ENCODE measurements around the gene PI3. TPM values are rescaled to one million over a fixed set of nuclear protein-coding genes. Genes with fewer than 3 reads are reported as not detected.

The PI3 gene
- total RNA-seq, 4 donors from 2014 or later: not detected

GRCh38 chr20:45193331-45193730 lies 18.6 kb downstream of the PI3 start:
- Histone ChIP-seq H3K27ac (no peak overlapping the region), H3K9me3 (peaks cover 0 to 3% (median 0%) of the 10 kb centered on the region in 4 donors), H3K27me3 (no peaks in the 10 kb centered on the region), H3K36me3 (no peaks in the 10 kb centered on the region), H3K4me1 (no peaks in the 10 kb centered on the region), H3K4me3 (no peak overlapping the region)
- no peak for DNase-seq (ENCODE audit: low spot score in 2 of 2)
- WGBS, 2 donors: 66 to 68% methylated on average over 2 of the region's 2 CpGs
- TF ChIP-seq POLR2A (IDR thresholded peaks at IDR 0.05) (no peak), CTCF (IDR thresholded peaks at IDR 0.05) (no peak), EP300 (IDR thresholded peaks at IDR 0.05) (no peak)

- H3K9me3 ChIP-seq: peaks cover 0 to 16% (median 1%) of the 10 kb centered on the region in 4 donors
- no peak within 1 kb of the TSS for H3K4me3 ChIP-seq
- H3K27ac ChIP-seq: no peak within 1 kb of the TSS
- H3K4me1 ChIP-seq: no peaks in the 10 kb centered on the region
- no peaks in the 10 kb centered on the region for H3K27me3 ChIP-seq
- no peaks in the 10 kb centered on the region for H3K36me3 ChIP-seq
- TF ChIP-seq POLR2A (IDR thresholded peaks at IDR 0.05): no peak
- TF ChIP-seq EP300 (IDR thresholded peaks at IDR 0.05): no peak
- no peak for TF ChIP-seq CTCF (IDR thresholded peaks at IDR 0.05)
- 28 to 40% methylated on average over 1 of the region's 1 CpG for WGBS, 2 donors
- no peak for DNase-seq (ENCODE audit: low spot score in 2 of 2)
Measured at GRCh38 chr20:45206725-45207124, 32.0 kb downstream of the PI3 start, which contains the start of gene SEMG1. Gene SEMG1, plus strand, starts transcription at chr20:45207033. Its CDS starts 21 bp downstream, at chr20:45207054.

GRCh38 chr20:45209924-45210323 lies 35.2 kb downstream of the PI3 start:
- no peak for TF ChIP-seq CTCF (IDR thresholded peaks at IDR 0.05)
- no peak for TF ChIP-seq POLR2A (IDR thresholded peaks at IDR 0.05)
- TF ChIP-seq EP300 (IDR thresholded peaks at IDR 0.05): no peak
- no peak overlapping the region for H3K27ac ChIP-seq
- no peaks in the 10 kb centered on the region for H3K36me3 ChIP-seq
- H3K9me3 ChIP-seq: no peaks in the 10 kb centered on the region
- H3K4me1 ChIP-seq: no peaks in the 10 kb centered on the region
- no peaks in the 10 kb centered on the region for H3K27me3 ChIP-seq
- H3K4me3 ChIP-seq: no peak overlapping the region
- no peak for DNase-seq (ENCODE audit: low spot score in 2 of 2)
- 82 to 95% methylated on average over 1 of the region's 1 CpG for WGBS, 2 donors

- H3K27ac ChIP-seq: no peak overlapping the region
- no peak overlapping the region for H3K4me3 ChIP-seq
- no peaks in the 10 kb centered on the region for H3K9me3 ChIP-seq
- DNase-seq (ENCODE audit: low spot score in 2 of 2): no peak
- no peaks in the 10 kb centered on the region for H3K36me3 ChIP-seq
- H3K27me3 ChIP-seq: no peaks in the 10 kb centered on the region
- TF ChIP-seq POLR2A (IDR thresholded peaks at IDR 0.05) (no peak), CTCF (IDR thresholded peaks at IDR 0.05) (no peak), EP300 (IDR thresholded peaks at IDR 0.05) (no peak)
- no peaks in the 10 kb centered on the region for H3K4me1 ChIP-seq
Measured at GRCh38 chr20:45211569-45212474, 37.1 kb downstream of the PI3 start.

GRCh38 chr20:45212836-45213235 lies 38.1 kb downstream of the PI3 start:
- no peak for DNase-seq (ENCODE audit: low spot score in 2 of 2)
- H3K4me1 ChIP-seq: no peaks in the 10 kb centered on the region
- no peak overlapping the region for H3K4me3 ChIP-seq
- no peaks in the 10 kb centered on the region for H3K9me3 ChIP-seq
- H3K36me3 ChIP-seq: no peaks in the 10 kb centered on the region
- H3K27me3 ChIP-seq: no peaks in the 10 kb centered on the region
- no peak overlapping the region for H3K27ac ChIP-seq
- TF ChIP-seq CTCF (IDR thresholded peaks at IDR 0.05): no peak
- TF ChIP-seq EP300 (IDR thresholded peaks at IDR 0.05): no peak
- TF ChIP-seq POLR2A (IDR thresholded peaks at IDR 0.05): no peak
- 80% methylated on average over 3 of the region's 3 CpGs for WGBS, 2 donors
